ENCODE measurements around the gene CCND1. TPM values are rescaled to one million over a fixed set of nuclear protein-coding genes. Genes with fewer than 3 reads are reported as not detected.

The CCND1 gene
- total RNA-seq, 2 experiments from 2014 or later: 0.44 TPM; not detected in 1

DNA sequence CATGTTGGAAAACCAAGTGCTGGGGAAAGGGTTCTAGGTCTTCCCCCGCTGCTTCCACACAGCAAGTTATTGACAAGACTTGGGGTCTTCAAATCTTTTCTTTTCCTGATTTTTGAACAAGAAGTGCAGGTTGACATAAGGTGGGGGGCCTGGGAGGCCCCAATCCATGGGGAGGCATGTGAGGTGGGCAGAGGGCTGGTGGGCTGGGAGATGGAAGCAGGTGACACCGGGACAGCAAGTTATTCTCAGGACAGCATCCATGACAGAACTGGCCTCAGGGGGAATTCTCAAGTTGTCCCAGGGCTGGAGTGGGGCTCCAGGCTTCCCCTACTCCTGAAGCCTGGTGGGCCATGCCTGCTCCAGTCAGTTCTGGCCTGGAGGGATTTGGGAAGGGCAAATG is 57.4 kb downstream of the CCND1 start:
- BruUV-seq (replicated peaks): no TSS peak

DNA sequence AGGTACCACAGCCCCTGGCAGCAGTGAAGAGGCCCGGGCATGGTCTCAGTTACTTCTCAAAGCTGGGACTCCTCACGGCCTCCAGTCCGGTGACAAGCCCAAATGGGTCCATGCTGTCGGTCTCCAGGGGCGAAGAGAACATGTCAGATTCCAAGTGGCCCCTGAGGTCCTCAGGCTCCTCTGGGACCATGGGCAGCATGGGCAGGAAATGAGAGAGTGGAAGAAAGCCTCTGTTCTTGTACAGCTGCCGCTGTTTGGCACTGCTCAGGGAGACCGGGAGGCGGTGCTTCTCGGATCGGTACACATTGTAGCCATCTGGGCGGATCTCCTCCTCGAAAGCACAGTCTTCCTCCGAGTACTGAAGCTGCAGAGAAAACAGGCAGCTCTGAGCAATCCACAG is 58.3 kb downstream of the CCND1 start:
- H3K9me2 ChIP-seq (ENCODE audit: insufficient read depth, low read length): no peaks in the 10 kb centered on the region
- H3K27ac ChIP-seq (ENCODE audit: low read depth, low read length, poor library complexity, severe bottlenecking): no peak overlapping the region
- H3K4me1 ChIP-seq (ENCODE audit: insufficient read depth, low read length, poor library complexity, severe bottlenecking): peaks cover 9% of the 10 kb centered on the region
- POLR2A ChIA-PET: interaction anchor here (0.8 kb wide), 1 partner anchor 10 kb away, joined by 3 read pairs; no protein-coding TSS in a partner anchor
- H4K20me1 ChIP-seq (ENCODE audit: insufficient read depth, low read length): no peaks in the 10 kb centered on the region
- H3K4me3 ChIP-seq (ENCODE audit: low read depth, low read length, poor library complexity, severe bottlenecking): no peak overlapping the region
- TF ChIP-seq EZH2phosphoT487 (IDR thresholded peaks at IDR 0.05; ENCODE audit: borderline replicate concordance, low read depth, low read length): no peak
- TF ChIP-seq, protein P1, sequence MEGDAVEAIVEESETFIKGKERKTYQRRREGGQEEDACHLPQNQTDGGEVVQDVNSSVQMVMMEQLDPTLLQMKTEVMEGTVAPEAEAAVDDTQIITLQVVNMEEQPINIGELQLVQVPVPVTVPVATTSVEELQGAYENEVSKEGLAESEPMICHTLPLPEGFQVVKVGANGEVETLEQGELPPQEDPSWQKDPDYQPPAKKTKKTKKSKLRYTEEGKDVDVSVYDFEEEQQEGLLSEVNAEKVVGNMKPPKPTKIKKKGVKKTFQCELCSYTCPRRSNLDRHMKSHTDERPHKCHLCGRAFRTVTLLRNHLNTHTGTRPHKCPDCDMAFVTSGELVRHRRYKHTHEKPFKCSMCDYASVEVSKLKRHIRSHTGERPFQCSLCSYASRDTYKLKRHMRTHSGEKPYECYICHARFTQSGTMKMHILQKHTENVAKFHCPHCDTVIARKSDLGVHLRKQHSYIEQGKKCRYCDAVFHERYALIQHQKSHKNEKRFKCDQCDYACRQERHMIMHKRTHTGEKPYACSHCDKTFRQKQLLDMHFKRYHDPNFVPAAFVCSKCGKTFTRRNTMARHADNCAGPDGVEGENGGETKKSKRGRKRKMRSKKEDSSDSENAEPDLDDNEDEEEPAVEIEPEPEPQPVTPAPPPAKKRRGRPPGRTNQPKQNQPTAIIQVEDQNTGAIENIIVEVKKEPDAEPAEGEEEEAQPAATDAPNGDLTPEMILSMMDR (conservative IDR thresholded peaks at IDR 0.05; ENCODE audit: low read length): no peak
- CTCF ChIA-PET (ENCODE audit: unreplicated experiment): no interaction called here
- peak; percentile 68 for DNase-seq (ENCODE audit: low spot score)
- no TSS peak for BruUV-seq (replicated peaks)
- H3K4me2 ChIP-seq (ENCODE audit: low read length): peak overlapping the region; percentile 35; the same call in 1 of the 2 replicates
- no peaks in the 10 kb centered on the region for H3K79me2 ChIP-seq (ENCODE audit: insufficient read depth, low read depth, low read length)
- no peaks in the 10 kb centered on the region for H3K9me3 ChIP-seq (ENCODE audit: low read length)
- no peak overlapping the region for H2AFZ ChIP-seq (ENCODE audit: low read length)
- H3K36me3 ChIP-seq (ENCODE audit: insufficient read depth, low read length): no peaks in the 10 kb centered on the region
- intact Hi-C loops (cut with micrococcal nuclease; ENCODE audit: unreplicated experiment): no loop called here

More for the DNA sequence above, 57.4 kb downstream of the CCND1 start:
- ChIA-PET POLR2A (interaction anchor here (0.7 to 1.1 kb wide), 2 partner anchors 95 to 625 kb away, joined by 3 to 7 read pairs; no protein-coding TSS in a partner anchor), CTCF (ENCODE audit: unreplicated experiment) (no interaction called here)
- Histone ChIP-seq H3K36me3 (ENCODE audit: insufficient read depth, low read length) (no peaks in the 10 kb centered on the region), H3K27ac (ENCODE audit: low read depth, low read length, poor library complexity, severe bottlenecking) (no peak overlapping the region), H3K4me3 (ENCODE audit: low read depth, low read length, poor library complexity, severe bottlenecking) (no peak overlapping the region), H3K9me3 (ENCODE audit: low read length) (no peaks in the 10 kb centered on the region), H4K20me1 (ENCODE audit: insufficient read depth, low read length) (no peaks in the 10 kb centered on the region), H3K79me2 (ENCODE audit: insufficient read depth, low read depth, low read length) (no peaks in the 10 kb centered on the region), H2AFZ (ENCODE audit: low read length) (no peak overlapping the region), H3K4me1 (ENCODE audit: insufficient read depth, low read length, poor library complexity, severe bottlenecking) (peaks cover 9% of the 10 kb centered on the region), H3K9me2 (ENCODE audit: insufficient read depth, low read length) (no peaks in the 10 kb centered on the region), H3K4me2 (ENCODE audit: low read length) (no peak overlapping the region)
- intact Hi-C loops (cut with micrococcal nuclease; ENCODE audit: unreplicated experiment): no loop called here
- no peak for TF ChIP-seq EZH2phosphoT487 (IDR thresholded peaks at IDR 0.05; ENCODE audit: borderline replicate concordance, low read depth, low read length)
- TF ChIP-seq, protein P1 (conservative IDR thresholded peaks at IDR 0.05; ENCODE audit: low read length): no peak
- DNase-seq (ENCODE audit: low spot score): no peak

DNA sequence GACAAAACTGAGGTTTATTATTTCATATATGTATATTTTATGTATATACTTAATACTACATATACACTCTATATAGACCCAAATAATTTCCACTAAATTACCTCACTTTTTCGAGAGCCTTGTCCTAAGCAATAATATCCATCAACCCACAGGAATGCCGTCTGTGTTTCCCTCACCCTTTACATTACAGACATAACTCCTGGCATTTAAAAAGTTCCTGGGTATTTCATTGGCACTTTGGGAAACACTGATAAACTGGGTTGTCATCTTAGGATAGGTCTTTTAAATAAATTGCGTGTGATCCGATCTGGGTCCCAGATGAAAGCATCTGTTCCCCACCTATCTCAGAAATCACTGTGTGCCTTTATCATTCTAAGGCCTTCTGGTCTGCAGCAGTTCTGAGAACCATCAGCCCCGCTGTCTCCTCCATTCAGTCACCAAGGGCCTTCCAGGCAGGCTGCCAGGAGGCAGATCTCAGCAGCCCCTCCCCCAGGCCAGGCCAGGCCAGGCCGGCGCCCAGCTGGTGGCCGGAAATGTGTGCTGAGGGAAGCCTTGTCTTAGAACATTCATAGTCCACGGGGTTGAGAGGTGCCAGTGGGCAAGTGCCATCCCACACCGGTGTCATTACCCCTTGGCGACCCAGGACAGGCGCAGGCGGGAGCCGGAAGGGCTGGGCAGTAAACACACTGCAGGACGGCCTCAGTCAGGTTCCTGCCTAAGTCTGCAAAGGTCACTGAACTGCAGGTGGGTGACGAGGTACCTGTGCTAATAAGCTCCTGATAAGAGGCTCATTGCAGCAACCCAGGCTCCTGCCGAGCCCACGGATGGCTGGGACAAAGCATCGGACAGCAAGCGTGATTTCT is 59.6 kb downstream of the CCND1 start:
- H3K4me3 ChIP-seq (ENCODE audit: low read depth, low read length, poor library complexity, severe bottlenecking): no peak overlapping the region
- H3K27ac ChIP-seq (ENCODE audit: low read depth, low read length, poor library complexity, severe bottlenecking): no peak overlapping the region
- ChIA-PET CTCF (ENCODE audit: unreplicated experiment) (no interaction called here), POLR2A (no interaction called here)
- H4K20me1 ChIP-seq (ENCODE audit: insufficient read depth, low read length): no peaks in the 10 kb centered on the region
- no peak for DNase-seq (ENCODE audit: low spot score)
- no peak for TF ChIP-seq EZH2phosphoT487 (IDR thresholded peaks at IDR 0.05; ENCODE audit: borderline replicate concordance, low read depth, low read length)
- TF ChIP-seq, protein P1 (conservative IDR thresholded peaks at IDR 0.05; ENCODE audit: low read length): no peak
- no peak overlapping the region for H3K4me2 ChIP-seq (ENCODE audit: low read length)
- H3K36me3 ChIP-seq (ENCODE audit: insufficient read depth, low read length): no peaks in the 10 kb centered on the region
- H3K9me2 ChIP-seq (ENCODE audit: insufficient read depth, low read length): no peaks in the 10 kb centered on the region
- H3K4me1 ChIP-seq (ENCODE audit: insufficient read depth, low read length, poor library complexity, severe bottlenecking): peaks cover 9% of the 10 kb centered on the region
- no peaks in the 10 kb centered on the region for H3K79me2 ChIP-seq (ENCODE audit: insufficient read depth, low read depth, low read length)
- BruUV-seq (replicated peaks): no TSS peak
- no peaks in the 10 kb centered on the region for H3K9me3 ChIP-seq (ENCODE audit: low read length)
- intact Hi-C loops (cut with micrococcal nuclease; ENCODE audit: unreplicated experiment): no loop called here
- H2AFZ ChIP-seq (ENCODE audit: low read length): no peak overlapping the region

Measured in OCI-LY7 (cell line).